Activated naive CD4-positive, alpha-beta T cell (primary cell): ENCODE measurements around the gene SPATA46.

ENCODE experiments used
- DNase-seq, 4 experiments: peaks; one replicate each; lab custom pipeline; 2025; lab: John Stamatoyannopoulos, UW

SPATA46 gene

GRCh38 chr1:162373541-162374260 lies 3.0 kb downstream of the SPATA46 start:
- DNase-seq: no peak

DNA sequence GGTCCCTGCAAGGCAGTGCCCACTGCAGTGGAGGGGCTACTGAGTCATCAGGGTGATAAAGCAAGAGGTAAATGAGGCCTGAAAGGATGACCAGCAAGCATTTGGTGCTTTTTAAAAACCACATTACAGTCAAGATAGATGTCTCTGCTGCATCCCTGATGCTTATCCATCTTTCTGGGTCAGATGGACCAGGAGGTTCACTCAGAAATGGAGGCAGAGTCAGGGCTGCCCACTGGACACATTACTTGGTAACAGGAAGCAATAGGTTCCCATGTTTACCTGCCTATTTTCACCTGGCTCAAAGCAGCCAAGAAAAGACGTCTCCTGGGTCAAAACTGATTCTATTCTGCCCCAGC lies 3.6 kb downstream of the SPATA46 start:
- no peak for DNase-seq

GRCh38 chr1:162372159-162373071 lies 4.2 kb downstream of the SPATA46 start:
- DNase-seq: no peak

DNA sequence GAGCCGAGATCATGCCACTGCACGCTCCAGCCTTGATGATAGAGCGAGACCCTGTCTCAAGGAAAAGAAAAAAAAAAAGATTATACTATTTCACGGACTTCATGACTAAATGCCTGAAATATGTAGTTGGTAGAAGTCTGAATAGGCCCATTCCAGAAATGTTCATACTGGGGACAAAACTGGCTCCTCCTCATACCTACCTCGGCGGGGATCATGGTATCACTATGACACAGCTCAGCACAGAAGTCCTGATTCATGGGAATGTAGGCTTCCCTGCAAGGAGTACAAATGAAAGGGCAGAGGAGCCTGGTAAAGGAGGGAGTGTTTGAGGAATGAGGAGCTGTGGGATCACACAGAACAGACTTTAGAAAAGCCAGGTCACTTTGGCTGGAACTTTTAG lies 5.0 kb downstream of the SPATA46 start:
- DNase-seq: no peak

- no peak for DNase-seq
Observed at GRCh38 chr1:162370721-162371120, 5.9 kb downstream of the SPATA46 start.

DNA sequence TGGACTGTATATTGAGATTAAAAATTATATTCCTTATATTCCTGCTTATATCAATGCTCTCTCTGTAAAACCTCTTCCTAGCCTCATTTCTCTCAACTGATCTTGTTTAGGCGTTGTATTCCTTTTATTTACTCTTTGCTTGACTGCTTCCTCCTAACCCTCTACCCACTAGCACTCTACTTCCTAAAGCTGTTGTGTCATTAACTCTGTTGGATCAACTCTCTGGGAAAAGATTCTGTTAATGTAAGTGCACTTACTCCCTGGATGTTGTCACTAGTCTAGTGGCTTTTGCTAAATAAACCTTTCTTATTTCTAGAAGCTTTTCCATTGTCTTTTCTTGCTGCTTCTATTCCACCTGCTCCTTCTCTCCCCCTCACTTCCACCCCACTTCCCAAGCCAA lies 6.5 kb downstream of the SPATA46 start:
- DNase-seq: no peak

DNA sequence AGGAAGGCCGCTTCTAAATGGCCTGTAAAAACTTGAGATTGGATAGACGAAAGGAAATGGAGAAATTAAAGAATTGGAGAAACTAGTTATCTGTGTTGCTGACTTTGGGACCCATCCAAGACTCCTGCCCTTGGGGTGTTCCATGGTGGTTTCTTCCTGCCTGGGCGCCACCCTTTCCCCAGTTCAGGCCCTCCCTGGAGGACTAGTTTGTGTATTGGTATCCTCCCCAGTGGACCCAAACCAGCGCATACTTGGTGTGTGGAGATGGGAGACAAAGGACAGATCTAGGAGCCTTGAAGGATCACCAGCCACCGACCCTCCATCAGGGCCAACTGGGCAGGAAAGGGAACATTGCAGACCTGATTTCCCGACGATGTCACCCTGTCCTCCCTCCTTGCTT lies 7.1 kb downstream of the SPATA46 start:
- no peak for DNase-seq

DNA sequence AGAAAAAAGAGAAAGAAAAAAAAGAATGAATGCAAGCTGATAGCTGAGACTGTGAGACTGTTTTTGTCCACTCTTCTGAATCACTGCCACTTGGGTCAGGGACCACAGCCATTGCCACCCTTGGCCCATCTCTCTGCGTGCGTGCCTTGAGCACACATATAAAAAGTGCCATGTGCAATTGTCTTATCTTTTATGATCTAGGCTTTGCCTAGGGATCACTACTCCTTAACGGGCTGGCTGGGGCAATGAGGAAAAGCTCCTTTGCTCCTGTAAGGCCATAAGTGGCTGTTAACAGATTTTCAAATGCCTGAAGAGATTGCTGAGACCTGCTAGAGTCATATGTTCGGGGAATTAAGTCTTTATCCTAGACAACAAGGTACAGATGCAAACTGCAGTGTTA lies 8.2 kb downstream of the SPATA46 start:
- no peak for DNase-seq

DNA sequence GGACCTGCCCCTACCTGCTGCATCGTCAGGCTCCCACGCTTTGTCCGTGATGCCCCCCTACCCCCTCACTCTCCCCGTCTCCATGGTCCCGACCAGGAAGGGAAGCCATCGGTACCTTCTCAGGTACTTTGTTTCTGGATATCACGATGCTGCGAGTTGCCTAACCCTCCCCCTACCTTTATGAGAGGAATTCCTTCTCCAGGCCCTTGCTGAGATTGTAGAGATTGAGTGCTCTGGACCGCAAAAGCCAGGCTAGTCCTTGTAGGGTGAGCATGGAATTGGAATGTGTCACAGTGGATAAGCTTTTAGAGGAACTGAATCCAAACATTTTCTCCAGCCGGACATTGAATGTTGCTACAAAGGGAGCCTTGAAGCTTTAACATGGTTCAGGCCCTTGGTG lies 8.9 kb downstream of the SPATA46 start:
- no peak for DNase-seq

- DNase-seq: no peak
Observed at GRCh38 chr1:162367073-162367472, 9.6 kb downstream of the SPATA46 start.

GRCh38 chr1:162366671-162367070 lies 10.0 kb downstream of the SPATA46 start:
- DNase-seq: no peak

DNA sequence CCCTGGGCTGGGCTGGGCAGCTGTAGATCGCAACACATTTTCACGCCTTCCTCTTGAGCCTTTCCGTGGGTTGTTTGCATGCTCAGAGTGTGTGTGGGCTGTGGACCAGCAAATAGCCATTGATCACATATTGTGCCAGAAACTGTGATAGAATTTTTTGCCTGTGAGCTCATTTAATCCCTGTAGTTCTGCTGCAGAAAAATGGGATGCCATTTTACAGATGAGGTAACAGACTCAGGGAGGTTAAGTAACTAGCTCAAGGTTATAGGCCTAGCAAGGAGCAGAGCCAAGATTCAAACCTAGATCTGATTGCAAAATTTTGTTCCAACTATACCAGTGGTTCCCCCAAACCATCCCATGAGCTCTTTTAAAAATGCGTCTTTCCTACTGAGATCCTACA lies 10.5 kb downstream of the SPATA46 start:
- DNase-seq: no peak

- no peak for DNase-seq
Observed at GRCh38 chr1:162365284-162366020, 11.2 kb downstream of the SPATA46 start.

- no peak for DNase-seq
Observed at GRCh38 chr1:162364498-162364897, 12.2 kb downstream of the SPATA46 start.

- no peak for DNase-seq
Observed at GRCh38 chr1:162363823-162364222, 12.8 kb downstream of the SPATA46 start.

DNA sequence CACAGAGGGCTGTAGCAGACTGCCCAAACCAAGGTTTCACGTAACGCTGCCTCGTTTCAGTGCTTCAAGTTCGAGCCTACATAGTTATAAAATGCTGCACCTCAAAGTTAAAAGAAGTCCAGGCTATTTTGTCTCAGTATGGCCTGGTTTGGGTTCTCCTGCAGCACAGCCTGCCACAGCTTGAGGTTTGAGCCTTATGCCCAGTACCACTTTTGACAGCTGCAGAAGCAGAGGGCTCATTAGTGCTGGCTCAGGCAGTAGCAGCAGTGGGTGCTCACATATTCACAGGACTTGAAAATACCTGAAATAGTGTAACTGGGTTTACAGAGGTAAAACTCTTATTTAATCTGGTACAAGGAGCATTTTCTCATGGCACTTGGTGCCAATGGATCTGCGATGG lies 15.3 kb downstream of the SPATA46 start:
- no peak for DNase-seq

- no peak for DNase-seq
Observed at GRCh38 chr1:162360874-162361260, 15.8 kb downstream of the SPATA46 start.

DNA sequence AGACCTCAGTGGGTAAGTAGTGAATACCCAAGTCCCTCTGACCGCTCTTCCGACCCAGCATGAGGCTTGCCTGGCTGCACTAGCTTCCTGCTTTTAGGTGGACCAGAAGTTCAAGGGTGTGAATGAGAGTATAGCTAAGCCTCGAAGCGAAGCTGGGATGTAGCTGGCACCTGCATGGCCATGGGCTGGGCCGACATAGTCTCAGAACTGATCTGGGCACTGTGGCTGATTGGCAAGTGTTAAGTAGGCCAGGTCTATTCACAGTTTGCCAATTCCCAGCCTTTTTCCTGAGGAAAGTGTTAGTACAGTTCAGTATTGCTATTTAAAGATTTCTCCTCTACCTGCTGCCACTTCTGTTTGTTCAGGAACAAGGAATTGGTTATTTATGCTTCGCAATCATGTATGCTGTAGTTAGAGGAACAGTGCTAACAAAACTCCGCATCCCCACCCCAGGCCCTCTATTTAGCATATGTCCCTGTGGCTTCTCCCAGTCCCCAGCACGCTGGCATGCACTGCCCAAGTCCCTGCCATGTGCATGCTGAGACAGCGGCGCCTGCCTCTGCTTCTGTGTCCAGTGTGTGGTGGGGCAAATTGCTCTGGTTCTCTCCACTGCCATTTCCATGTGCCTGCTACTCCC lies 16.3 kb downstream of the SPATA46 start:
- DNase-seq: no peak

- DNase-seq: no peak
Observed at GRCh38 chr1:162359523-162360236, 17.0 kb downstream of the SPATA46 start.

GRCh38 chr1:162358928-162359327 lies 17.7 kb downstream of the SPATA46 start:
- no peak for DNase-seq

DNA sequence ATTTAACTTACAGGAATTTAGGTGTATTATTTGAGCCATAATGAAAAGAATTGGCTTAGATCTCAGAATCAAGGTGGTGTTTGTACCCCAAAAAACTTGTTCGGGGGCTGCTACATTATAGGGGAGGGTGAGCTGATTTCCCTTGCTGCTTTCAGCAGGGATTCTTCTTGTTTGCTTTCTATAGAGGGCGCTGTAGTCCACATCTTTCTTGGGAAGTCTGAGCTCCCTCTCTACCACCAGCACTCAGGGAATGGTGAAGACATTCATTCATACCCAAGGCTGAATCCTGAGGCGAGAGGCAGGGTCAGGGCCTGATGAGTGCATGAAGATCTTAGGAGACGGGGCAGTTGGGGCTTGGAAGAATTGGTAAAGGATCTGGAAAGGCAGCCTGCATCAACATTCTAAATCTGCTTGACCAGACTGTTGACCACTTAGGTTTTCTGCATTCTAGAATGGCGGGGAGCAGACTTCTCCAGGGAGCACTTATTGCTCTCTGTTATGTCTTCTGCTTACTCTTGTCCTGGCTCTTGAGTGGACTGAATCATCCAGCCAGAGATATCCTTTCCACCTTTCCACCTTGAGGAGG lies 18.9 kb downstream of the SPATA46 start:
- DNase-seq: no peak
